A549 (cell line): Measurements from ENCODE around the gene PCSK6.

Source experiments
- EP300 ChIP-seq, 2 experiments: fragments of >200 bp; sonication (Bioruptor Twin); formaldehyde crosslinking; IDR thresholded peaks; 2 replicates in 1 of 2; 3 replicates in 1 of 2; pipeline ENCODE4 v1.6.1; 2016 to 2017
- ESRRA ChIP-seq: fragments of 150-350 bp; IDR thresholded peaks from 2 replicates; pipeline ENCODE4 v1.6.1; 2014; ENCODE audit warnings: mild to moderate bottlenecking, low read length, borderline replicate concordance
- FOSB ChIP-seq: fragments of 250-450 bp; sonication (Bioruptor Pico); IDR thresholded peaks from 2 replicates; pipeline ENCODE4 v1.5.0; 2020; ENCODE audit warnings: mild to moderate bottlenecking, moderate library complexity
- NPAS2 ChIP-seq: fragments of 250-450 bp; sonication (Bioruptor Pico); IDR thresholded peaks from 2 replicates; pipeline ENCODE4 v1.8.0; 2022; ENCODE audit warnings: mild to moderate bottlenecking, moderate library complexity, borderline replicate concordance
- POLR2A ChIP-seq: IDR thresholded peaks from 2 replicates; pipeline ENCODE4 v1.6.1; 2012; ENCODE audit warnings: mild to moderate bottlenecking, low read length
- RFX5 ChIP-seq: fragments of 450-650 bp; IDR thresholded peaks from 2 replicates; pipeline ENCODE4 v1.7.1; 2014; ENCODE audit warnings: antibody characterized with exemption, mild to moderate bottlenecking, moderate library complexity
- ZNF302 ChIP-seq: fragments of 250-450 bp; sonication (Bioruptor Pico); IDR thresholded peaks from 2 replicates; pipeline ENCODE4 v1.9.0; 2021; ENCODE audit warnings: inconsistent platforms, mild to moderate bottlenecking, moderate library complexity
- TF ChIP-seq, protein P1 (sequence below): fragments of 450-650 bp; IDR thresholded peaks from 2 replicates; pipeline ENCODE4 v1.6.1; 2014; ENCODE audit warnings: antibody characterized with exemption
- TF ChIP-seq, protein P2 (sequence below): IDR thresholded peaks from 2 replicates; pipeline ENCODE4 v1.6.1; 2012
- TF ChIP-seq, protein P3 (sequence below): fragments of >200 bp; sonication (Bioruptor Twin); formaldehyde crosslinking; IDR thresholded peaks from 3 replicates; pipeline ENCODE4 v1.5.1; 2016

- TF ChIP-seq POLR2A (no peak), ZNF302 (no peak), EP300 (IDR thresholded peaks at IDR 0.05) (no peak), RFX5 (no peak), NPAS2 (CRISPR knock-in tag) (no peak), ESRRA (no peak), FOSB (no peak)
- TF ChIP-seq, protein P1, sequence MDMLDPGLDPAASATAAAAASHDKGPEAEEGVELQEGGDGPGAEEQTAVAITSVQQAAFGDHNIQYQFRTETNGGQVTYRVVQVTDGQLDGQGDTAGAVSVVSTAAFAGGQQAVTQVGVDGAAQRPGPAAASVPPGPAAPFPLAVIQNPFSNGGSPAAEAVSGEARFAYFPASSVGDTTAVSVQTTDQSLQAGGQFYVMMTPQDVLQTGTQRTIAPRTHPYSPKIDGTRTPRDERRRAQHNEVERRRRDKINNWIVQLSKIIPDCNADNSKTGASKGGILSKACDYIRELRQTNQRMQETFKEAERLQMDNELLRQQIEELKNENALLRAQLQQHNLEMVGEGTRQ: no peak
- TF ChIP-seq, protein P2, sequence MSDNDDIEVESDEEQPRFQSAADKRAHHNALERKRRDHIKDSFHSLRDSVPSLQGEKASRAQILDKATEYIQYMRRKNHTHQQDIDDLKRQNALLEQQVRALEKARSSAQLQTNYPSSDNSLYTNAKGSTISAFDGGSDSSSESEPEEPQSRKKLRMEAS: no peak
- TF ChIP-seq, protein P3, sequence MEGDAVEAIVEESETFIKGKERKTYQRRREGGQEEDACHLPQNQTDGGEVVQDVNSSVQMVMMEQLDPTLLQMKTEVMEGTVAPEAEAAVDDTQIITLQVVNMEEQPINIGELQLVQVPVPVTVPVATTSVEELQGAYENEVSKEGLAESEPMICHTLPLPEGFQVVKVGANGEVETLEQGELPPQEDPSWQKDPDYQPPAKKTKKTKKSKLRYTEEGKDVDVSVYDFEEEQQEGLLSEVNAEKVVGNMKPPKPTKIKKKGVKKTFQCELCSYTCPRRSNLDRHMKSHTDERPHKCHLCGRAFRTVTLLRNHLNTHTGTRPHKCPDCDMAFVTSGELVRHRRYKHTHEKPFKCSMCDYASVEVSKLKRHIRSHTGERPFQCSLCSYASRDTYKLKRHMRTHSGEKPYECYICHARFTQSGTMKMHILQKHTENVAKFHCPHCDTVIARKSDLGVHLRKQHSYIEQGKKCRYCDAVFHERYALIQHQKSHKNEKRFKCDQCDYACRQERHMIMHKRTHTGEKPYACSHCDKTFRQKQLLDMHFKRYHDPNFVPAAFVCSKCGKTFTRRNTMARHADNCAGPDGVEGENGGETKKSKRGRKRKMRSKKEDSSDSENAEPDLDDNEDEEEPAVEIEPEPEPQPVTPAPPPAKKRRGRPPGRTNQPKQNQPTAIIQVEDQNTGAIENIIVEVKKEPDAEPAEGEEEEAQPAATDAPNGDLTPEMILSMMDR: no peak
Measured at GRCh38 chr15:101459579-101460300, 29.8 kb downstream of the PCSK6 start.
